SIG-M5 (cell line): ENCODE measurements around the gene TOP2B.
A peak's percentile ranks its signal among the peaks of the same experiment; 100 is the strongest.

Experiments
- DNase-seq: peaks from one replicate; lab custom pipeline; 2025; lab: John Stamatoyannopoulos, UW

Gene TOP2B

GRCh38 chr3:25677121-25677520 lies 12.4 kb upstream of the TOP2B start:
- no peak for DNase-seq

GRCh38 chr3:25674670-25675069 lies 10.0 kb upstream of the TOP2B start:
- no peak for DNase-seq

GRCh38 chr3:25673738-25674298 lies 9.1 kb upstream of the TOP2B start:
- DNase-seq: no peak

- peak; percentile 32 for DNase-seq
These were observed 891 bp upstream of the TOP2B start for GRCh38 chr3:25665315-25666280.

- no peak for DNase-seq
These were observed 567 bp downstream of the TOP2B start for GRCh38 chr3:25663869-25664811.

GRCh38 chr3:25663347-25663868 lies 1.3 kb downstream of the TOP2B start:
- DNase-seq: peak; percentile 18

- no peak for DNase-seq
These were observed 1.9 kb downstream of the TOP2B start for GRCh38 chr3:25662736-25663320.

GRCh38 chr3:25661694-25662437 lies 2.8 kb downstream of the TOP2B start:
- no peak for DNase-seq

- no peak for DNase-seq
These were observed 5.9 kb downstream of the TOP2B start for GRCh38 chr3:25658836-25659235.

GRCh38 chr3:25657293-25657692 lies 7.4 kb downstream of the TOP2B start:
- DNase-seq: no peak

GRCh38 chr3:25655659-25656058 lies 9.0 kb downstream of the TOP2B start:
- DNase-seq: no peak

- DNase-seq: no peak
These were observed 10.1 kb downstream of the TOP2B start for GRCh38 chr3:25654576-25654975.

GRCh38 chr3:25653322-25653721 lies 11.4 kb downstream of the TOP2B start:
- DNase-seq: no peak

GRCh38 chr3:25652921-25653320 lies 11.8 kb downstream of the TOP2B start:
- no peak for DNase-seq

GRCh38 chr3:25648925-25649830 lies 15.5 kb downstream of the TOP2B start:
- DNase-seq: no peak

GRCh38 chr3:25648107-25648535 lies 16.6 kb downstream of the TOP2B start:
- DNase-seq: peak; percentile 58

- no peak for DNase-seq
These were observed 29.7 kb downstream of the TOP2B start for GRCh38 chr3:25635038-25635437.

- DNase-seq: no peak
These were observed 30.8 kb downstream of the TOP2B start for GRCh38 chr3:25633919-25634318.

GRCh38 chr3:25631989-25632388 lies 32.7 kb downstream of the TOP2B start:
- DNase-seq: no peak

GRCh38 chr3:25621087-25621486 lies 43.6 kb downstream of the TOP2B start:
- DNase-seq: no peak
